Measurements from ENCODE around the gene ZBTB43.

Gene ZBTB43

GRCh38 chr9:126862104-126862761 lies 57.4 kb downstream of the ZBTB43 start:
- Histone ChIP-seq H3K79me1 (replicated peaks; ENCODE audit: low read length, poor library complexity, severe bottlenecking) (peaks cover 18% of the 10 kb centered on the region), H2BK120ac (ENCODE audit: low read depth, low read length) (no peak overlapping the region), H3K9ac (ENCODE audit: low read length) (peak overlapping the region; percentile 90), H2BK5ac (ENCODE audit: low read depth, low read length, poor library complexity, severe bottlenecking) (no peak overlapping the region), H2AK5ac (ENCODE audit: low read length, severe bottlenecking) (no peak overlapping the region), H2AFZ (ENCODE audit: low read depth, low read length) (no peak overlapping the region), H3K27me3 (ENCODE audit: control insufficient read depth in 1 of 2, insufficient read depth in 1 of 2, low read length in 2 of 2) (peaks cover 9 to 24% of the 10 kb centered on the region in 2 experiments), H2BK12ac (ENCODE audit: low read length in 2 of 2) (peak overlapping the region in 1 of 2 experiments; percentile 66), H3K4me3 (ENCODE audit: insufficient read depth in 1 of 2, low read depth in 1 of 2, low read length in 2 of 2) (peak overlapping the region in 1 of 2 experiments; percentile 97), H3K27ac (ENCODE audit: low read length, poor library complexity, severe bottlenecking) (no peak overlapping the region), H3K18ac (ENCODE audit: low read depth in 1 of 2, low read length in 2 of 2) (peak overlapping the region in 1 of 2 experiments; percentile 29), H3K4ac (ENCODE audit: low read depth in 1 of 2, low read length in 2 of 2) (no peak overlapping the region), H4K91ac (ENCODE audit: low read length) (no peak overlapping the region), H3K9me3 (ENCODE audit: control insufficient read depth, low read length) (no peaks in the 10 kb centered on the region), H4K8ac (ENCODE audit: low read length) (no peak overlapping the region), H3K23ac (ENCODE audit: low read length in 2 of 2) (no peak overlapping the region), H3K14ac (ENCODE audit: low read length in 2 of 2) (no peak overlapping the region), H3K36me3 (ENCODE audit: control insufficient read depth in 1 of 2, insufficient read depth in 2 of 2, low read depth in 1 of 2, low read length in 2 of 2) (peaks cover 8 to 33% of the 10 kb centered on the region in 2 experiments), H2BK15ac (ENCODE audit: low read depth, poor library complexity, severe bottlenecking) (no peak overlapping the region), H3K4me2 (ENCODE audit: low read length, poor library complexity, severe bottlenecking) (peak overlapping the region; percentile 76), H3K4me1 (ENCODE audit: control insufficient read depth, insufficient read depth, low read depth, low read length) (peaks cover 10% of the 10 kb centered on the region)
- DNase-seq: no peak
- WGBS: 42% methylated on average over 11 of the region's 11 CpGs

- Histone ChIP-seq H3K18ac (ENCODE audit: low read depth in 1 of 2, low read length in 2 of 2) (no peak overlapping the region), H2BK12ac (ENCODE audit: low read length in 2 of 2) (no peak overlapping the region), H3K27ac (ENCODE audit: low read length, poor library complexity, severe bottlenecking) (no peak overlapping the region), H3K4me2 (ENCODE audit: low read length, poor library complexity, severe bottlenecking) (no peak overlapping the region), H3K27me3 (ENCODE audit: control insufficient read depth in 1 of 2, insufficient read depth in 1 of 2, low read length in 2 of 2) (no peaks in the 10 kb centered on the region), H3K23ac (ENCODE audit: low read length in 2 of 2) (no peak overlapping the region), H2BK120ac (ENCODE audit: low read depth, low read length) (no peak overlapping the region), H3K79me1 (replicated peaks; ENCODE audit: low read length, poor library complexity, severe bottlenecking) (peaks cover 30% of the 10 kb centered on the region), H2AFZ (ENCODE audit: low read depth, low read length) (no peak overlapping the region), H2AK5ac (ENCODE audit: low read length, severe bottlenecking) (no peak overlapping the region), H3K36me3 (ENCODE audit: control insufficient read depth in 1 of 2, insufficient read depth in 2 of 2, low read depth in 1 of 2, low read length in 2 of 2) (peaks cover 19 to 46% of the 10 kb centered on the region in 2 experiments), H4K8ac (ENCODE audit: low read length) (no peak overlapping the region), H4K91ac (ENCODE audit: low read length) (no peak overlapping the region), H3K4me3 (ENCODE audit: insufficient read depth in 1 of 2, low read depth in 1 of 2, low read length in 2 of 2) (no peak overlapping the region), H3K9me3 (ENCODE audit: control insufficient read depth, low read length) (no peaks in the 10 kb centered on the region), H3K4ac (ENCODE audit: low read depth in 1 of 2, low read length in 2 of 2) (no peak overlapping the region), H3K4me1 (ENCODE audit: control insufficient read depth, insufficient read depth, low read depth, low read length) (peaks cover 11% of the 10 kb centered on the region), H3K9ac (ENCODE audit: low read length) (no peak overlapping the region), H2BK5ac (ENCODE audit: low read depth, low read length, poor library complexity, severe bottlenecking) (no peak overlapping the region), H2BK15ac (ENCODE audit: low read depth, poor library complexity, severe bottlenecking) (no peak overlapping the region), H3K14ac (ENCODE audit: low read length in 2 of 2) (no peak overlapping the region)
- DNase-seq: no peak
- WGBS: 90% methylated on average over 2 of the region's 2 CpGs
These were observed 59.9 kb downstream of the ZBTB43 start for GRCh38 chr9:126864771-126865170.

- Histone ChIP-seq H3K4me2 (ENCODE audit: low read length, poor library complexity, severe bottlenecking) (no peak overlapping the region), H3K27me3 (ENCODE audit: control insufficient read depth in 1 of 2, insufficient read depth in 1 of 2, low read length in 2 of 2) (no peaks in the 10 kb centered on the region), H3K14ac (ENCODE audit: low read length in 2 of 2) (no peak overlapping the region), H3K9me3 (ENCODE audit: control insufficient read depth, low read length) (no peaks in the 10 kb centered on the region), H3K79me1 (replicated peaks; ENCODE audit: low read length, poor library complexity, severe bottlenecking) (peaks cover 25% of the 10 kb centered on the region), H3K4ac (ENCODE audit: low read depth in 1 of 2, low read length in 2 of 2) (no peak overlapping the region), H3K4me3 (ENCODE audit: insufficient read depth in 1 of 2, low read depth in 1 of 2, low read length in 2 of 2) (no peak overlapping the region), H3K18ac (ENCODE audit: low read depth in 1 of 2, low read length in 2 of 2) (no peak overlapping the region), H2BK5ac (ENCODE audit: low read depth, low read length, poor library complexity, severe bottlenecking) (no peak overlapping the region), H4K8ac (ENCODE audit: low read length) (no peak overlapping the region), H2AFZ (ENCODE audit: low read depth, low read length) (no peak overlapping the region), H3K27ac (ENCODE audit: low read length, poor library complexity, severe bottlenecking) (no peak overlapping the region), H3K9ac (ENCODE audit: low read length) (no peak overlapping the region), H2BK12ac (ENCODE audit: low read length in 2 of 2) (no peak overlapping the region), H2BK15ac (ENCODE audit: low read depth, poor library complexity, severe bottlenecking) (no peak overlapping the region), H2AK5ac (ENCODE audit: low read length, severe bottlenecking) (no peak overlapping the region), H3K23ac (ENCODE audit: low read length in 2 of 2) (peak overlapping the region in 1 of 2 experiments; percentile 2), H3K36me3 (ENCODE audit: control insufficient read depth in 1 of 2, insufficient read depth in 2 of 2, low read depth in 1 of 2, low read length in 2 of 2) (peaks cover 19 to 43% of the 10 kb centered on the region in 2 experiments), H2BK120ac (ENCODE audit: low read depth, low read length) (no peak overlapping the region), H4K91ac (ENCODE audit: low read length) (no peak overlapping the region), H3K4me1 (ENCODE audit: control insufficient read depth, insufficient read depth, low read depth, low read length) (peaks cover 4% of the 10 kb centered on the region)
- WGBS: 99% methylated on average over 7 of the region's 7 CpGs
- DNase-seq: no peak
These were observed 64.5 kb downstream of the ZBTB43 start for GRCh38 chr9:126869368-126869767.

GRCh38 chr9:126872516-126872915 lies 67.7 kb downstream of the ZBTB43 start:
- H3K23ac ChIP-seq (ENCODE audit: low read length in 2 of 2): no peak overlapping the region
- H3K9me3 ChIP-seq (ENCODE audit: control insufficient read depth, low read length): no peaks in the 10 kb centered on the region
- H3K4me2 ChIP-seq (ENCODE audit: low read length, poor library complexity, severe bottlenecking): no peak overlapping the region
- H3K4ac ChIP-seq (ENCODE audit: low read depth in 1 of 2, low read length in 2 of 2): no peak overlapping the region
- no peak overlapping the region for H2AK5ac ChIP-seq (ENCODE audit: low read length, severe bottlenecking)
- H3K4me1 ChIP-seq (ENCODE audit: control insufficient read depth, insufficient read depth, low read depth, low read length): peaks cover 4% of the 10 kb centered on the region
- WGBS: 100% methylated on average over 4 of the region's 4 CpGs
- H3K27me3 ChIP-seq (ENCODE audit: control insufficient read depth in 1 of 2, insufficient read depth in 1 of 2, low read length in 2 of 2): no peaks in the 10 kb centered on the region
- H3K79me1 ChIP-seq (replicated peaks; ENCODE audit: low read length, poor library complexity, severe bottlenecking): peaks cover 17% of the 10 kb centered on the region
- H3K9ac ChIP-seq (ENCODE audit: low read length): no peak overlapping the region
- H3K14ac ChIP-seq (ENCODE audit: low read length in 2 of 2): no peak overlapping the region
- no peak overlapping the region for H3K4me3 ChIP-seq (ENCODE audit: insufficient read depth in 1 of 2, low read depth in 1 of 2, low read length in 2 of 2)
- no peak overlapping the region for H4K8ac ChIP-seq (ENCODE audit: low read length)
- H2BK12ac ChIP-seq (ENCODE audit: low read length in 2 of 2): no peak overlapping the region
- H4K91ac ChIP-seq (ENCODE audit: low read length): no peak overlapping the region
- no peak overlapping the region for H3K18ac ChIP-seq (ENCODE audit: low read depth in 1 of 2, low read length in 2 of 2)
- H2BK5ac ChIP-seq (ENCODE audit: low read depth, low read length, poor library complexity, severe bottlenecking): no peak overlapping the region
- H2BK120ac ChIP-seq (ENCODE audit: low read depth, low read length): no peak overlapping the region
- H3K27ac ChIP-seq (ENCODE audit: low read length, poor library complexity, severe bottlenecking): no peak overlapping the region
- H3K36me3 ChIP-seq (ENCODE audit: control insufficient read depth in 1 of 2, insufficient read depth in 2 of 2, low read depth in 1 of 2, low read length in 2 of 2): peaks cover 12 to 16% of the 10 kb centered on the region in 2 experiments
- DNase-seq: no peak
- no peak overlapping the region for H2AFZ ChIP-seq (ENCODE audit: low read depth, low read length)
- H2BK15ac ChIP-seq (ENCODE audit: low read depth, poor library complexity, severe bottlenecking): no peak overlapping the region

Measured in mesenchymal stem cell (in vitro differentiated cells and primary cell).